Ishikawa (cell line): ENCODE results near the gene BTRC.

Source experiments
- EP300 ChIP-seq: IDR thresholded peaks from 2 replicates; pipeline ENCODE4 v1.6.1; 2012; ENCODE audit warnings: borderline replicate concordance
- NFIC ChIP-seq: IDR thresholded peaks from 2 replicates; pipeline ENCODE4 v1.6.1; 2012
- RAD21 ChIP-seq: IDR thresholded peaks from 2 replicates; pipeline ENCODE4 v1.6.1; 2012; ENCODE audit warnings: low read depth
- TEAD4 ChIP-seq: IDR thresholded peaks from 2 replicates; pipeline ENCODE4 v1.6.1; 2012

GRCh38 chr10:101476383-101476782 lies 122.4 kb downstream of the BTRC start:
- TF ChIP-seq TEAD4 (no peak), EP300 (no peak), NFIC (no peak), RAD21 (no peak)
